Fibroblast of lung (primary cell): ENCODE data around the gene KCTD21. TPM values are rescaled to one million over a fixed set of nuclear protein-coding genes. Genes with fewer than 3 reads are reported as not detected.
A peak's percentile ranks its signal among the peaks of the same experiment; 100 is the strongest.

Source experiments
- DNase-seq, 2 donors: peaks; one replicate each; pipeline versions ENCODE4 v3.0.0 to v3.0.0-alpha.2; 2010; ENCODE audit warnings: low read depth in 2 of 2
- H2AFZ ChIP-seq: 2 replicates; pipeline ENCODE4 v1.5.1; 2012; ENCODE audit warnings: low read length, control low read depth, inconsistent platforms
- H3K27ac ChIP-seq: 2 replicates; pipeline ENCODE4 v1.5.1; 2011; ENCODE audit warnings: low read length, control low read depth; ENCODE audit not compliant: insufficient read depth
- H3K27me3 ChIP-seq: 2 replicates; pipeline ENCODE4 v1.5.1; 2011; ENCODE audit warnings: mild to moderate bottlenecking, low read length; ENCODE audit not compliant: control insufficient read depth, insufficient read depth
- H3K36me3 ChIP-seq: 2 replicates; pipeline ENCODE4 v1.5.1; 2011; ENCODE audit warnings: low read length; ENCODE audit not compliant: control insufficient read depth, insufficient read depth
- H3K4me1 ChIP-seq: 2 replicates; pipeline ENCODE4 v1.5.1; 2011; ENCODE audit warnings: low read length; ENCODE audit not compliant: control insufficient read depth, insufficient read depth; ENCODE audit errors: extremely low read depth
- H3K4me2 ChIP-seq: 2 replicates; pipeline ENCODE4 v1.5.1; 2011; ENCODE audit warnings: low read length, control low read depth; ENCODE audit not compliant: insufficient read depth; ENCODE audit errors: extremely low read depth
- H3K4me3 ChIP-seq, 4 experiments: fragments of 200-600 bp in 1 of 4; sonication (generic) in 1 of 4; replicated peaks in 1 of 4; 2 replicates each; pipeline ENCODE4 v1.5.1; 2011 to 2016; ENCODE audit warnings: low read length in 4 of 4, low read depth in 3 of 4, mild to moderate bottlenecking in 3 of 4, control low read depth in 2 of 4, inconsistent platforms in 1 of 4, mixed read lengths in 1 of 4; ENCODE audit not compliant: insufficient read depth in 1 of 4; ENCODE audit errors: control extremely low read depth in 1 of 4
- H3K79me2 ChIP-seq: 2 replicates; pipeline ENCODE4 v1.5.1; 2012; ENCODE audit warnings: mild to moderate bottlenecking, low read length, inconsistent platforms; ENCODE audit not compliant: control insufficient read depth, insufficient read depth
- H3K9ac ChIP-seq: 2 replicates; pipeline ENCODE4 v1.5.1; 2011; ENCODE audit warnings: mild to moderate bottlenecking, low read length, control low read depth; ENCODE audit not compliant: insufficient read depth
- H3K9me3 ChIP-seq: 2 replicates; pipeline ENCODE4 v1.5.1; 2012; ENCODE audit warnings: low read depth, low read length; ENCODE audit not compliant: control insufficient read depth, insufficient read depth
- H4K20me1 ChIP-seq: 2 replicates; pipeline ENCODE4 v1.5.1; 2011; ENCODE audit warnings: low read length; ENCODE audit not compliant: control insufficient read depth, insufficient read depth; ENCODE audit errors: extremely low read depth
- CTCF ChIP-seq, 2 donors: IDR thresholded peaks in 1 of 2; conservative IDR thresholded peaks in 1 of 2; 1 replicate in 1 of 2; 2 replicates in 1 of 2; pipeline ENCODE4 v1.5.1; 2011 to 2012; ENCODE audit warnings: low read length in 2 of 2, control low read depth in 1 of 2, inconsistent platforms in 1 of 2, low read depth in 1 of 2, mild to moderate bottlenecking in 1 of 2
- EZH2 ChIP-seq: IDR thresholded peaks from 2 replicates; pipeline ENCODE4 v1.5.1; 2012; ENCODE audit warnings: low read length, control low read depth, mild to moderate bottlenecking; ENCODE audit errors: missing control alignments
- polyA plus RNA-seq, 2 donors: library from polyadenylated mRNA; depleted of rRNA in 1 of 2; stranded (reverse) in 1 of 2; unstranded in 1 of 2; fragments of >200 nt; gene quantifications; 2 replicates each; pipeline ENCODE4 v1.2.1, GENCODE V29; 2011 to 2012; ENCODE audit warnings: missing spikeins in 1 of 2
- total RNA-seq: library from RNA; depleted of rRNA; stranded (reverse); fragments of >200 nt; gene quantifications from 2 replicates; pipeline ENCODE4 v1.2.1, GENCODE V29; 2014

KCTD21 gene
- total and polyA plus RNA-seq, 2 donors (not counting 1 experiment from before 2014, with no cell fraction given), result 8.1 to 15.9 TPM

GRCh38 chr11:78231962-78232501 is 43.6 kb upstream of the KCTD21 start:
- Histone ChIP-seq H3K4me3 (no peak overlapping the region), H4K20me1 (no peaks in the 10 kb centered on the region), H2AFZ (no peak overlapping the region), H3K79me2 (no peaks in the 10 kb centered on the region), H3K9ac (no peak overlapping the region), H3K27me3 (no peaks in the 10 kb centered on the region), H3K4me2 (no peak overlapping the region), H3K27ac (no peak overlapping the region), H3K36me3 (no peaks in the 10 kb centered on the region), H3K9me3 (no peaks in the 10 kb centered on the region), H3K4me1 (no peaks in the 10 kb centered on the region)
- peak; percentile 80 to 88 for DNase-seq
- TF ChIP-seq CTCF (conservative IDR thresholded peaks at IDR 0.05 in 1 of 2, IDR thresholded peaks at IDR 0.05 in 1 of 2; ENCODE audit: low read depth in 1 of 2, low read length in 2 of 2) (no peak), EZH2 (no peak)

- Histone ChIP-seq H3K36me3 (no peaks in the 10 kb centered on the region), H3K4me3 (no peak overlapping the region), H2AFZ (no peak overlapping the region), H3K4me1 (no peaks in the 10 kb centered on the region), H3K4me2 (no peak overlapping the region), H3K79me2 (no peaks in the 10 kb centered on the region), H3K9ac (no peak overlapping the region), H3K27me3 (no peaks in the 10 kb centered on the region), H3K27ac (no peak overlapping the region), H4K20me1 (no peaks in the 10 kb centered on the region), H3K9me3 (no peaks in the 10 kb centered on the region)
- no peak for TF ChIP-seq CTCF (conservative IDR thresholded peaks at IDR 0.05 in 1 of 2, IDR thresholded peaks at IDR 0.05 in 1 of 2; ENCODE audit: low read depth in 1 of 2, low read length in 2 of 2)
- no peak for TF ChIP-seq EZH2
- DNase-seq, result no peak
Measured at GRCh38 chr11:78230161-78230877, 41.9 kb upstream of the KCTD21 start.

- no peaks in the 10 kb centered on the region for H3K27me3 ChIP-seq
- no peaks in the 10 kb centered on the region for H3K4me1 ChIP-seq
- H3K27ac ChIP-seq, result no peak overlapping the region
- no peak overlapping the region for H3K9ac ChIP-seq
- TF ChIP-seq EZH2 (no peak), CTCF (conservative IDR thresholded peaks at IDR 0.05 in 1 of 2, IDR thresholded peaks at IDR 0.05 in 1 of 2; ENCODE audit: low read depth in 1 of 2, low read length in 2 of 2) (no peak)
- no peak overlapping the region for H3K4me3 ChIP-seq
- no peak overlapping the region for H2AFZ ChIP-seq
- H3K79me2 ChIP-seq, result no peaks in the 10 kb centered on the region
- no peaks in the 10 kb centered on the region for H3K9me3 ChIP-seq
- H3K36me3 ChIP-seq, result peaks cover 2% of the 10 kb centered on the region
- no peak overlapping the region for H3K4me2 ChIP-seq
- H4K20me1 ChIP-seq, result no peaks in the 10 kb centered on the region
- no peak for DNase-seq
Measured at GRCh38 chr11:78229106-78229505, 40.7 kb upstream of the KCTD21 start.
